ENCODE measurements around the gene DOK7.

Gene DOK7

GRCh38 chr4:3422241-3422801, 40.8 kb upstream of the DOK7 start:
- H3K9ac ChIP-seq (ENCODE audit: low read depth, low read length), result no peak overlapping the region
- H3K36me3 ChIP-seq (ENCODE audit: insufficient read depth, low read length), result peaks cover 3% of the 10 kb centered on the region; the same call in 1 of the 2 replicates
- H3K9me3 ChIP-seq (ENCODE audit: control insufficient read depth, insufficient read depth, low read length), result no peaks in the 10 kb centered on the region

GRCh38 chr4:3422808-3423297, 40.3 kb upstream of the DOK7 start:
- H3K4me1 ChIP-seq (ENCODE audit: insufficient read depth, low read length), result no peaks in the 10 kb centered on the region; the same call in 1 of the 2 replicates
- H3K36me3 ChIP-seq (ENCODE audit: insufficient read depth, low read length), result peaks cover under 1% of the 10 kb centered on the region; the same call in 1 of the 2 replicates
- no peak overlapping the region for H3K9ac ChIP-seq (ENCODE audit: low read depth, low read length)
- H3K9me3 ChIP-seq (ENCODE audit: control insufficient read depth, insufficient read depth, low read length), result no peaks in the 10 kb centered on the region

More at GRCh38 chr4:3422241-3422801, 40.8 kb upstream of the DOK7 start:
- H3K4me1 ChIP-seq (ENCODE audit: insufficient read depth, low read length), result no peaks in the 10 kb centered on the region; the same call in 1 of the 2 replicates

- no peaks in the 10 kb centered on the region for H3K36me3 ChIP-seq (ENCODE audit: insufficient read depth, low read length)
- H3K9ac ChIP-seq (ENCODE audit: low read depth, low read length), result no peak overlapping the region
- H3K4me1 ChIP-seq (ENCODE audit: insufficient read depth, low read length), result no peaks in the 10 kb centered on the region; the same call in 1 of the 2 replicates
- no peaks in the 10 kb centered on the region for H3K9me3 ChIP-seq (ENCODE audit: control insufficient read depth, insufficient read depth, low read length)
Observed at GRCh38 chr4:3423406-3423805, 39.7 kb upstream of the DOK7 start.

GRCh38 chr4:3423952-3424351, 39.2 kb upstream of the DOK7 start:
- no peaks in the 10 kb centered on the region for H3K9me3 ChIP-seq (ENCODE audit: control insufficient read depth, insufficient read depth, low read length)
- H3K36me3 ChIP-seq (ENCODE audit: insufficient read depth, low read length), result no peaks in the 10 kb centered on the region
- H3K9ac ChIP-seq (ENCODE audit: low read depth, low read length), result no peak overlapping the region
- no peaks in the 10 kb centered on the region; the same call in 1 of the 2 replicates for H3K4me1 ChIP-seq (ENCODE audit: insufficient read depth, low read length)

- Histone ChIP-seq H3K9ac (ENCODE audit: low read depth, low read length) (no peak overlapping the region), H3K9me3 (ENCODE audit: control insufficient read depth, insufficient read depth, low read length) (no peaks in the 10 kb centered on the region), H3K4me1 (ENCODE audit: insufficient read depth, low read length) (no peaks in the 10 kb centered on the region; the same call in 1 of the 2 replicates), H3K36me3 (ENCODE audit: insufficient read depth, low read length) (no peaks in the 10 kb centered on the region)
Observed at GRCh38 chr4:3424522-3425095, 38.5 kb upstream of the DOK7 start.

- H3K9ac ChIP-seq (ENCODE audit: low read depth, low read length), result no peak overlapping the region
- H3K36me3 ChIP-seq (ENCODE audit: insufficient read depth, low read length), result no peaks in the 10 kb centered on the region
- H3K4me1 ChIP-seq (ENCODE audit: insufficient read depth, low read length), result no peaks in the 10 kb centered on the region
- H3K9me3 ChIP-seq (ENCODE audit: control insufficient read depth, insufficient read depth, low read length), result no peaks in the 10 kb centered on the region
Observed at GRCh38 chr4:3426465-3427133, 36.5 kb upstream of the DOK7 start.

- no peak overlapping the region for H3K9ac ChIP-seq (ENCODE audit: low read depth, low read length)
- no peaks in the 10 kb centered on the region for H3K4me1 ChIP-seq (ENCODE audit: insufficient read depth, low read length)
- H3K9me3 ChIP-seq (ENCODE audit: control insufficient read depth, insufficient read depth, low read length), result no peaks in the 10 kb centered on the region
- H3K36me3 ChIP-seq (ENCODE audit: insufficient read depth, low read length), result no peaks in the 10 kb centered on the region
Observed at GRCh38 chr4:3427134-3427476, 36.0 kb upstream of the DOK7 start.

- Histone ChIP-seq H3K9me3 (ENCODE audit: control insufficient read depth, insufficient read depth, low read length) (no peaks in the 10 kb centered on the region), H3K4me1 (ENCODE audit: insufficient read depth, low read length) (no peaks in the 10 kb centered on the region), H3K9ac (ENCODE audit: low read depth, low read length) (no peak overlapping the region), H3K36me3 (ENCODE audit: insufficient read depth, low read length) (no peaks in the 10 kb centered on the region)
Observed at GRCh38 chr4:3427706-3428446, 35.2 kb upstream of the DOK7 start.

- Histone ChIP-seq H3K9me3 (ENCODE audit: control insufficient read depth, insufficient read depth, low read length) (no peaks in the 10 kb centered on the region), H3K36me3 (ENCODE audit: insufficient read depth, low read length) (no peaks in the 10 kb centered on the region), H3K9ac (ENCODE audit: low read depth, low read length) (no peak overlapping the region), H3K4me1 (ENCODE audit: insufficient read depth, low read length) (no peaks in the 10 kb centered on the region)
Observed at GRCh38 chr4:3429651-3430050, 33.5 kb upstream of the DOK7 start.

- Histone ChIP-seq H3K36me3 (ENCODE audit: insufficient read depth, low read length) (no peaks in the 10 kb centered on the region), H3K4me1 (ENCODE audit: insufficient read depth, low read length) (no peaks in the 10 kb centered on the region), H3K9ac (ENCODE audit: low read depth, low read length) (no peak overlapping the region), H3K9me3 (ENCODE audit: control insufficient read depth, insufficient read depth, low read length) (no peaks in the 10 kb centered on the region)
Observed at GRCh38 chr4:3430524-3430923, 32.6 kb upstream of the DOK7 start.

- H3K9me3 ChIP-seq (ENCODE audit: control insufficient read depth, insufficient read depth, low read length), result no peaks in the 10 kb centered on the region
- no peaks in the 10 kb centered on the region for H3K4me1 ChIP-seq (ENCODE audit: insufficient read depth, low read length)
- H3K36me3 ChIP-seq (ENCODE audit: insufficient read depth, low read length), result no peaks in the 10 kb centered on the region
- H3K9ac ChIP-seq (ENCODE audit: low read depth, low read length), result no peak overlapping the region
Observed at GRCh38 chr4:3431446-3431993, 31.6 kb upstream of the DOK7 start.

GRCh38 chr4:3432381-3432790, 30.7 kb upstream of the DOK7 start:
- Histone ChIP-seq H3K9ac (ENCODE audit: low read depth, low read length) (no peak overlapping the region), H3K4me1 (ENCODE audit: insufficient read depth, low read length) (no peaks in the 10 kb centered on the region; the same call in 1 of the 2 replicates), H3K36me3 (ENCODE audit: insufficient read depth, low read length) (no peaks in the 10 kb centered on the region), H3K9me3 (ENCODE audit: control insufficient read depth, insufficient read depth, low read length) (no peaks in the 10 kb centered on the region)

GRCh38 chr4:3433138-3433869, 29.8 kb upstream of the DOK7 start:
- Histone ChIP-seq H3K9ac (ENCODE audit: low read depth, low read length) (no peak overlapping the region), H3K36me3 (ENCODE audit: insufficient read depth, low read length) (no peaks in the 10 kb centered on the region), H3K4me1 (ENCODE audit: insufficient read depth, low read length) (no peaks in the 10 kb centered on the region; the same call in 1 of the 2 replicates), H3K9me3 (ENCODE audit: control insufficient read depth, insufficient read depth, low read length) (no peaks in the 10 kb centered on the region)

Measured in ES-I3 (cell line).